Measurements from ENCODE around the gene DGKI.

Gene DGKI

DNA sequence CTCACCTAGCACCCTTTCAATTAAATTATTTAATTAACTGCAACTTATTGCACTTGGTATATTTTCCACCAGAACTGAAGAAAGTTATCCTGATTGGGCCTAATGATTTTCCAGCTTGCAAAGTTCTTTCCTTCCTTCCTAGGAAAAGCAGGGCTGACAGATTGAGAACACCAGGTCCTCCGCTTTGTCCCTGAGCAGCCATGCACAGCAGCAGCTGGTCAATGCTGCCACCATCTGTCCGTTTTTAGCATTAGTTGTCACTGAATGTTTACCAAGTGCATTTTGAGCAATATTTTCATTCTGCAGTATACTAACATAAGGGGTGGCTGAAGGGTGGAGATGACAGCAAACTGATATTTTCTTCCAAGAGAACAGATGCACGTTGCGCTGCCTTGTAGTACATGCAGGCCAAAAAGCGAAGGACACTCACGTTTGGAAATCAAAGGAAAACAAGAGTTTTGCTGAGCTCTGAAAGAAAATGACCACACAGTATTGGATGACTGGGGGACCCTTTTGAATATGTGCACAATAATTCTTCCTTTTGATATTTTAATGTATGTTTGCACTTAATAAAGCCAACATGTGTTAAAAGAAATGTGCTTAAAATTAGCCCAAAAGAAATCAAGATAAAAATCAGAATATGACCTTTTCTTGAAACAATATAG, 254.4 kb downstream of the DGKI start:
- no peak overlapping the region for H3K4me3 ChIP-seq (ENCODE audit: low read depth, low read length)
- TF ChIP-seq, protein P1, sequence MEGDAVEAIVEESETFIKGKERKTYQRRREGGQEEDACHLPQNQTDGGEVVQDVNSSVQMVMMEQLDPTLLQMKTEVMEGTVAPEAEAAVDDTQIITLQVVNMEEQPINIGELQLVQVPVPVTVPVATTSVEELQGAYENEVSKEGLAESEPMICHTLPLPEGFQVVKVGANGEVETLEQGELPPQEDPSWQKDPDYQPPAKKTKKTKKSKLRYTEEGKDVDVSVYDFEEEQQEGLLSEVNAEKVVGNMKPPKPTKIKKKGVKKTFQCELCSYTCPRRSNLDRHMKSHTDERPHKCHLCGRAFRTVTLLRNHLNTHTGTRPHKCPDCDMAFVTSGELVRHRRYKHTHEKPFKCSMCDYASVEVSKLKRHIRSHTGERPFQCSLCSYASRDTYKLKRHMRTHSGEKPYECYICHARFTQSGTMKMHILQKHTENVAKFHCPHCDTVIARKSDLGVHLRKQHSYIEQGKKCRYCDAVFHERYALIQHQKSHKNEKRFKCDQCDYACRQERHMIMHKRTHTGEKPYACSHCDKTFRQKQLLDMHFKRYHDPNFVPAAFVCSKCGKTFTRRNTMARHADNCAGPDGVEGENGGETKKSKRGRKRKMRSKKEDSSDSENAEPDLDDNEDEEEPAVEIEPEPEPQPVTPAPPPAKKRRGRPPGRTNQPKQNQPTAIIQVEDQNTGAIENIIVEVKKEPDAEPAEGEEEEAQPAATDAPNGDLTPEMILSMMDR (IDR thresholded peaks at IDR 0.05; ENCODE audit: low read depth, low read length) = peak; percentile 79

DNA sequence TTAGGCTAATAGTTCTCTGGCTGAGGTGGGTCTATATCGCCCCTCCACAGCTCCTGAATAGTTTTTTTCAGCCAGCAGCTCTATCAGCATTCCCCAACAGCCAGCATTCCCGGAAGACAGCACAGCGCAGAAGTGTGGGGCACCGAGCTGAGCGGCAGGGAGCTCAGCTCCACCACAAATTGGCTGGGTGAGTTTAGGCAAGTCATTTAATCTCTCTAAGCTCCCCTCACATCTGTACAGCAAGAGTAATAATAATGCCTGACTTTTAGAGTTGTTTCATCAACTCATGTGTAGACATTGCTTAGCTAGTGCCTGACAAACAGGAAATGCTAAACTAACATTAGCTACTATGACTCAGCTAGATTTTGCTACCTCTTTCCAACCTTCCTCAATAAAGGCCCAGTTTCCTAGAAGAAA, 255.3 kb downstream of the DGKI start:
- TF ChIP-seq, protein P1 (IDR thresholded peaks at IDR 0.05; ENCODE audit: low read depth, low read length) = no peak
- no peak overlapping the region for H3K4me3 ChIP-seq (ENCODE audit: low read depth, low read length)

DNA sequence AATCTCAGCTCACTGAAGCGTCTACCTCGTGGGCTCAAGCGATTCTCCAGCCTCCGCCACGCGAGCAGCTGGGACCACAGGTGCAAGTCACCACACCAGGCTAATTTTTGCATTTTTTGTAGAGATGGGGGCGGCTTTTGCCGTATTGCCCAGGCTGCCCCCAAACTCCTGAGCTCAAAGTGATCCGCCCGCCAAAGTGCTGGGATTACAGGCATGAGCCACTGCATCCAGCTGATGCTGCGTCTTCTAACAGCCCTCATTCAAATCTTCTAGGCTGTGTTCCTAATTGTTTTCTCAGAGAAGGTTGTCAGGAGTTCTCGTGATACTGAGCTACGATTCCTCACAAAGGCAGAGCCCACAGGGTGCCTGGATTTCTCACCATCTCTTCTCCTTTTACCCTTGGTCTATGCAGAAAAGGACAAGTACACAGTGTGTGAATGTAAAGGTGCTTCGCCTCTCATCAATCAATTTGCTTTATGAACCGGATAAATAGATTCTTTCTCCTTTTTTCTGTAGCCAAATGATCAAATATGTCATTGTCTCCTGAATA, 255.9 kb downstream of the DGKI start:
- H3K4me3 ChIP-seq (ENCODE audit: low read depth, low read length) = no peak overlapping the region
- TF ChIP-seq, protein P1 (IDR thresholded peaks at IDR 0.05; ENCODE audit: low read depth, low read length) = no peak

DNA sequence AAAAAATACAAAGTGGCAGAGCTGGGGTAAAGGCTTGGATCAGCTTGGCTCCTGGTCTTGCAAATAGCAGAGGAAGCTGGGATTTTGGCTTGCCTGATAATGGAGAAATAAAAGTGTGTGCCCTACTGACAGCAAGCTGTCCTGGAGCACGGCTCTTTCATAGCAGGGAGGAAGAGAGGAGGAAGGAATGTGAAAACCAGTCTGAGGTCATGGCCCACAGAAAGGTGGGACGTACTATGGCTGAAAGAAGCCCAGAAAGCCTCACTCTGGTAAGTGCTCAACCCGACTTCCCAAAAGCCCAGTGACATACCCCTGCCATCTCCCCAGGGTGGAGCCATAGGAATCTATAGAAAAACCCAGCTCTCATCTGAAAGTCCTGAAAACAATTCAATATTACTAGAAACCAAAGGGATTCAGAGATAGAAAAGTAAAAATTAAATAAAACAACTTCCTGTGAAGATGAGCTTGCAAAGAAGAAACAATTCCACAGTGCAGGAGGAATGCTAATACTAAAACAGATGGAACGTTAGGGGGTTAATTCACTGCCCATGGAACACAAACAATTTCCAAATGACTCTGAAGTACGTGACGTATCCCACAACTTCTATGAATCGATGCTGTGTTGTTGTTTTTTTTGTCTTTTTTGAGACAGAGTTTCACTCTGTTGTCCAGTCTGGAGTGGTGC, 256.6 kb downstream of the DGKI start:
- TF ChIP-seq, protein P1 (IDR thresholded peaks at IDR 0.05; ENCODE audit: low read depth, low read length) = no peak
- no peak overlapping the region for H3K4me3 ChIP-seq (ENCODE audit: low read depth, low read length)

DNA sequence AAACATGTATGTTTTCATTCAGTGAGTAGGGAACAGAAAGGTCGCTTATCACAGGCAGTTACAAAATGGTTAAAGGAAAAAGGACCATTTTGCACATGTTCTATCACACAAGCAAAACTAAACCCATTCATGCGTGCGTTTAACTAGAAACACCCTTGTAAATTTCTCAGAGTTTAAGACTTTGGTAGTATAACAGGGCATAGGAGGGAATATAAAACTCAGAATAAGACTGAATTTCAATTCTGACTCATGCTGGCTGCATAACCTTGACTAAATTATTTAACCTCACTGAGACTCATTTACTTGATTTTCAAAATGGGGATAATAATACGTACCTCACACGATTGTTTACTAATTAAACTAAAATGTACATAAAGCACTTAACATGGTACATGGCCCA, 259.4 kb downstream of the DGKI start:
- TF ChIP-seq, protein P1 (IDR thresholded peaks at IDR 0.05; ENCODE audit: low read depth, low read length) = no peak
- no peak overlapping the region for H3K4me3 ChIP-seq (ENCODE audit: low read depth, low read length)

DNA sequence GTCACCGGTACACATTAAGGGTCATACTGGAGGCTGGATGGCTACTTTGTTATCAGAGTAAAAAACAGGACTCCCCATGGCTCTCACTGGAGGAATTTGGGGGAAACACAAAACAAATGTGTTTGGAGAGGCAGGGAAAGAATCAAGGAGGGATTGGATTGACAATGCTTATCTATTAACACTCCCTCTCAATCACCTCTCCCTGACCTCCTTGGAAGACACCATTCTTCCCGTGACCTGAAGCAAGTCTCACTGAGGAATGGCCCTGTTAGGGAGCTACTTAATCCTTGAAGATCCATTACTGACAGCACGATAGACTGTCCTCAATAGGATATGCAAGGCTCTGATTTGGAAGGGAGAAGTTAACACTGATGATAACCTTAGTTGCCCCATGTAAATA, 261.2 kb downstream of the DGKI start:
- H3K4me3 ChIP-seq (ENCODE audit: low read depth, low read length) = no peak overlapping the region
- TF ChIP-seq, protein P1 (IDR thresholded peaks at IDR 0.05; ENCODE audit: low read depth, low read length) = no peak

DNA sequence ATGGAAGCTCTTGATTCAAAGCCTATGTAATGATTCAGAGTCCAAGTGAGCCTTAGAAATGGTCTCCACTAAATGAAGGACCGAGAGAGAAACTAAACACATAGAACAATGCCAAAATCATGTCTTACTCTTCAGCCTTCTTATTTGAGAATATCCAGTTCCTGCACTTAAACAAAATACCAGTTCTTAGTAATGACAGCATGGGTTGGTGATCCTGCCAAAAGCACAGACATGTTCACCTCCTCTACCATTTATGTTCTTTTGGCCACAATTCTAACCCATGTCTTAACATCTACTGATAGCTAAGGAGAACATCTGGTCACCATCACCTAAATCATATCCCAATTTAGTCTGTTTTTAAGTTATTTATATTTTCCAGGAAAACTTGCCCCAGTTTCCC, 263.6 kb downstream of the DGKI start:
- no peak overlapping the region for H3K4me3 ChIP-seq (ENCODE audit: low read depth, low read length)
- TF ChIP-seq, protein P1 (IDR thresholded peaks at IDR 0.05; ENCODE audit: low read depth, low read length) = no peak
